GM23338 (cell line): ENCODE results near the gene CYB5RL.

ENCODE experiments used
- EZH2 ChIP-seq: fragments of 200-600 bp; sonication (generic); IDR thresholded peaks from one replicate; pipeline ENCODE4 v1.8.0; 2017; ENCODE audit warnings: antibody characterized with exemption, mild to moderate bottlenecking, low read depth; ENCODE audit not compliant: unreplicated experiment
- TF ChIP-seq, protein P1 (sequence below): fragments of 250-450 bp; sonication (Bioruptor Pico); IDR thresholded peaks from 2 replicates; pipeline ENCODE4 v1.5.0; 2020; ENCODE audit warnings: mild to moderate bottlenecking, moderate library complexity
- TF ChIP-seq, protein P2 (sequence below), 2 experiments: fragments of 200-600 bp in 1 of 2; sonication (generic) in 1 of 2; conservative IDR thresholded peaks; 2 replicates each; pipeline versions ENCODE4 v1.5.1 to v1.6.1; 2016 to 2017; ENCODE audit warnings: antibody characterized with exemption in 2 of 2, low read depth in 2 of 2, mild to moderate bottlenecking in 2 of 2, moderate library complexity in 1 of 2

DNA sequence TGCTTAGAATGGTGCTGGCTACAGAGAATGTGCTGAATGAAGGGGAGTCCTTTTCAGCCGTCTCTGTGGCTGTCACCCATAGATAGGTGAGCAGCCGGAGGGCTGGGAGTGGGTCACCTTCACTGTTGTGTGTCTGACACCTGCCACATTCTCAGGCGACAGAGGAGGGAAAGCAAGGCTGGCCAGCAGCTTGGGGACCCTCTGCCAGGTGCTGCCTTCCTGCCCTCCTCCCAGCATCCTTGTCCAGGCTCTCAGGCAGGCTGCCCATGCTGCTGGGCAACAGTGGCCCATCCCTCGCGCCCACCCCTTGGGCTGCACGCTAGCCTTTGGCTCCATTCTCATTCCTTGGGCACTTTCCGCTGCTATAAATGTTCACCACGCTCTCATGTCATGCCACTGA, 22.1 kb downstream of the CYB5RL start:
- TF ChIP-seq, protein P1, sequence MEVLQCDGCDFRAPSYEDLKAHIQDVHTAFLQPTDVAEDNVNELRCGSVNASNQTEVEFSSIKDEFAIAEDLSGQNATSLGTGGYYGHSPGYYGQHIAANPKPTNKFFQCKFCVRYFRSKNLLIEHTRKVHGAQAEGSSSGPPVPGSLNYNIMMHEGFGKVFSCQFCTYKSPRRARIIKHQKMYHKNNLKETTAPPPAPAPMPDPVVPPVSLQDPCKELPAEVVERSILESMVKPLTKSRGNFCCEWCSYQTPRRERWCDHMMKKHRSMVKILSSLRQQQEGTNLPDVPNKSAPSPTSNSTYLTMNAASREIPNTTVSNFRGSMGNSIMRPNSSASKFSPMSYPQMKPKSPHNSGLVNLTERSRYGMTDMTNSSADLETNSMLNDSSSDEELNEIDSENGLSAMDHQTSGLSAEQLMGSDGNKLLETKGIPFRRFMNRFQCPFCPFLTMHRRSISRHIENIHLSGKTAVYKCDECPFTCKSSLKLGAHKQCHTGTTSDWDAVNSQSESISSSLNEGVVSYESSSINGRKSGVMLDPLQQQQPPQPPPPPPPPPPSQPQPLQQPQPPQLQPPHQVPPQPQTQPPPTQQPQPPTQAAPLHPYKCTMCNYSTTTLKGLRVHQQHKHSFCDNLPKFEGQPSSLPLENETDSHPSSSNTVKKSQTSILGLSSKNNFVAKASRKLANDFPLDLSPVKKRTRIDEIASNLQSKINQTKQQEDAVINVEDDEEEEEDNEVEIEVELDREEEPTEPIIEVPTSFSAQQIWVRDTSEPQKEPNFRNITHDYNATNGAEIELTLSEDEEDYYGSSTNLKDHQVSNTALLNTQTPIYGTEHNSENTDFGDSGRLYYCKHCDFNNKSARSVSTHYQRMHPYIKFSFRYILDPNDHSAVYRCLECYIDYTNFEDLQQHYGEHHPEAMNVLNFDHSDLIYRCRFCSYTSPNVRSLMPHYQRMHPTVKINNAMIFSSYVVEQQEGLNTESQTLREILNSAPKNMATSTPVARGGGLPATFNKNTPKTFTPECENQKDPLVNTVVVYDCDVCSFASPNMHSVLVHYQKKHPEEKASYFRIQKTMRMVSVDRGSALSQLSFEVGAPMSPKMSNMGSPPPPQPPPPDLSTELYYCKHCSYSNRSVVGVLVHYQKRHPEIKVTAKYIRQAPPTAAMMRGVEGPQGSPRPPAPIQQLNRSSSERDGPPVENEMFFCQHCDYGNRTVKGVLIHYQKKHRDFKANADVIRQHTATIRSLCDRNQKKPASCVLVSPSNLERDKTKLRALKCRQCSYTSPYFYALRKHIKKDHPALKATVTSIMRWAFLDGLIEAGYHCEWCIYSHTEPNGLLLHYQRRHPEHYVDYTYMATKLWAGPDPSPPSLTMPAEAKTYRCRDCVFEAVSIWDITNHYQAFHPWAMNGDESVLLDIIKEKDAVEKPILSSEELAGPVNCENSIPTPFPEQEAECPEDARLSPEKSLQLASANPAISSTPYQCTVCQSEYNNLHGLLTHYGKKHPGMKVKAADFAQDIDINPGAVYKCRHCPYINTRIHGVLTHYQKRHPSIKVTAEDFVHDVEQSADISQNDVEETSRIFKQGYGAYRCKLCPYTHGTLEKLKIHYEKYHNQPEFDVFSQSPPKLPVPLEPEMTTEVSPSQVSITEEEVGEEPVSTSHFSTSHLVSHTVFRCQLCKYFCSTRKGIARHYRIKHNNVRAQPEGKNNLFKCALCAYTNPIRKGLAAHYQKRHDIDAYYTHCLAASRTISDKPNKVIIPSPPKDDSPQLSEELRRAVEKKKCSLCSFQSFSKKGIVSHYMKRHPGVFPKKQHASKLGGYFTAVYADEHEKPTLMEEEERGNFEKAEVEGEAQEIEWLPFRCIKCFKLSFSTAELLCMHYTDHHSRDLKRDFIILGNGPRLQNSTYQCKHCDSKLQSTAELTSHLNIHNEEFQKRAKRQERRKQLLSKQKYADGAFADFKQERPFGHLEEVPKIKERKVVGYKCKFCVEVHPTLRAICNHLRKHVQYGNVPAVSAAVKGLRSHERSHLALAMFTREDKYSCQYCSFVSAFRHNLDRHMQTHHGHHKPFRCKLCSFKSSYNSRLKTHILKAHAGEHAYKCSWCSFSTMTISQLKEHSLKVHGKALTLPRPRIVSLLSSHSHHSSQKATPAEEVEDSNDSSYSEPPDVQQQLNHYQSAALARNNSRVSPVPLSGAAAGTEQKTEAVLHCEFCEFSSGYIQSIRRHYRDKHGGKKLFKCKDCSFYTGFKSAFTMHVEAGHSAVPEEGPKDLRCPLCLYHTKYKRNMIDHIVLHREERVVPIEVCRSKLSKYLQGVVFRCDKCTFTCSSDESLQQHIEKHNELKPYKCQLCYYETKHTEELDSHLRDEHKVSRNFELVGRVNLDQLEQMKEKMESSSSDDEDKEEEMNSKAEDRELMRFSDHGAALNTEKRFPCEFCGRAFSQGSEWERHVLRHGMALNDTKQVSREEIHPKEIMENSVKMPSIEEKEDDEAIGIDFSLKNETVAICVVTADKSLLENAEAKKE (CRISPR knock-in tag) = no peak
- TF ChIP-seq, protein P2, sequence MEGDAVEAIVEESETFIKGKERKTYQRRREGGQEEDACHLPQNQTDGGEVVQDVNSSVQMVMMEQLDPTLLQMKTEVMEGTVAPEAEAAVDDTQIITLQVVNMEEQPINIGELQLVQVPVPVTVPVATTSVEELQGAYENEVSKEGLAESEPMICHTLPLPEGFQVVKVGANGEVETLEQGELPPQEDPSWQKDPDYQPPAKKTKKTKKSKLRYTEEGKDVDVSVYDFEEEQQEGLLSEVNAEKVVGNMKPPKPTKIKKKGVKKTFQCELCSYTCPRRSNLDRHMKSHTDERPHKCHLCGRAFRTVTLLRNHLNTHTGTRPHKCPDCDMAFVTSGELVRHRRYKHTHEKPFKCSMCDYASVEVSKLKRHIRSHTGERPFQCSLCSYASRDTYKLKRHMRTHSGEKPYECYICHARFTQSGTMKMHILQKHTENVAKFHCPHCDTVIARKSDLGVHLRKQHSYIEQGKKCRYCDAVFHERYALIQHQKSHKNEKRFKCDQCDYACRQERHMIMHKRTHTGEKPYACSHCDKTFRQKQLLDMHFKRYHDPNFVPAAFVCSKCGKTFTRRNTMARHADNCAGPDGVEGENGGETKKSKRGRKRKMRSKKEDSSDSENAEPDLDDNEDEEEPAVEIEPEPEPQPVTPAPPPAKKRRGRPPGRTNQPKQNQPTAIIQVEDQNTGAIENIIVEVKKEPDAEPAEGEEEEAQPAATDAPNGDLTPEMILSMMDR (conservative IDR thresholded peaks at IDR 0.05; ENCODE audit: low read depth in 2 of 2) = no peak
- no peak for TF ChIP-seq EZH2
